Suprapubic skin (tissue), 4 donors: ENCODE measurements around the gene TRNAU1AP.
A peak's percentile ranks its signal among the peaks of the same experiment; 100 is the strongest.

Experiments
- CTCF ChIP-seq, 2 donors: fragments of 200-600 bp in 1 of 2; fragments of 450-650 bp in 1 of 2; sonication (generic) in 1 of 2; IDR thresholded peaks; one replicate each; pipeline ENCODE4 v1.5.1; 2016 to 2019; ENCODE audit warnings: antibody characterized with exemption in 2 of 2, mild to moderate bottlenecking in 1 of 2, moderate library complexity in 1 of 2
- EP300 ChIP-seq: sonication (generic); formaldehyde crosslinking; IDR thresholded peaks from one replicate; pipeline ENCODE4 v1.6.1; 2017; ENCODE audit warnings: antibody characterized with exemption
- POLR2A ChIP-seq, 2 donors: fragments of 450-650 bp; IDR thresholded peaks; one replicate each; pipeline ENCODE4 v1.6.1; 2017; ENCODE audit warnings: antibody characterized with exemption in 2 of 2, mild to moderate bottlenecking in 2 of 2, moderate library complexity in 2 of 2
- POLR2AphosphoS5 ChIP-seq, 3 donors: sonication (generic); formaldehyde crosslinking; IDR thresholded peaks; one replicate each; pipeline ENCODE4 v1.6.1; 2017; ENCODE audit warnings: antibody characterized with exemption in 3 of 3

- TF ChIP-seq CTCF (IDR thresholded peaks at IDR 0.05): peak; percentile 37 to 43
- TF ChIP-seq POLR2A (IDR thresholded peaks at IDR 0.05): no peak
- no peak for TF ChIP-seq POLR2AphosphoS5 (IDR thresholded peaks at IDR 0.05)
- TF ChIP-seq EP300: no peak
Measured at GRCh38 chr1:28602536-28603439, 49.9 kb downstream of the TRNAU1AP start.
